Smooth muscle cell (in vitro differentiated cells): Measurements from ENCODE around the gene RARA. TPM values are rescaled to one million over a fixed set of nuclear protein-coding genes. Genes with fewer than 3 reads are reported as not detected.

ENCODE experiments used
- DNase-seq: peaks from one replicate; lab custom pipeline; 2025; ENCODE audit not compliant: unreplicated experiment; lab: John Stamatoyannopoulos, UW
- H2AFZ ChIP-seq: fragments of 200-600 bp; sonication (generic); 2 replicates; pipeline ENCODE4 v1.6.0; 2016; ENCODE audit warnings: antibody characterized with exemption, low read depth, mild to moderate bottlenecking
- H3F3A ChIP-seq: fragments of 200-600 bp; sonication (generic); 2 replicates; pipeline ENCODE4 v1.6.0; 2017; ENCODE audit warnings: antibody characterized with exemption, low read depth
- H3K27ac ChIP-seq: fragments of 200-600 bp; sonication (generic); 2 replicates; pipeline ENCODE4 v1.5.1; 2016; ENCODE audit warnings: low read depth, mild to moderate bottlenecking
- H3K27me3 ChIP-seq: fragments of 200-600 bp; sonication (generic); 2 replicates; pipeline ENCODE4 v1.6.1; 2016; ENCODE audit warnings: low read depth, mild to moderate bottlenecking
- H3K36me3 ChIP-seq: fragments of 200-600 bp; sonication (generic); 2 replicates; pipeline ENCODE4 v1.5.1; 2016; ENCODE audit warnings: low read depth
- H3K4me1 ChIP-seq: fragments of 200-600 bp; sonication (generic); 2 replicates; pipeline ENCODE4 v1.5.1; 2016; ENCODE audit warnings: low read depth
- H3K4me2 ChIP-seq: fragments of 200-600 bp; sonication (generic); 2 replicates; pipeline ENCODE4 v1.6.0; 2016; ENCODE audit warnings: mild to moderate bottlenecking
- H3K4me3 ChIP-seq: fragments of 200-600 bp; sonication (generic); 2 replicates; pipeline ENCODE4 v1.5.1; 2016; ENCODE audit warnings: mild to moderate bottlenecking
- H3K79me2 ChIP-seq: fragments of 200-600 bp; sonication (generic); 2 replicates; pipeline ENCODE4 v1.6.0; 2016; ENCODE audit warnings: low read depth, mild to moderate bottlenecking
- H3K9ac ChIP-seq: fragments of 200-600 bp; sonication (generic); 2 replicates; pipeline ENCODE4 v1.6.0; 2016; ENCODE audit warnings: low read depth
- H3K9me3 ChIP-seq: fragments of 200-600 bp; sonication (generic); replicated peaks from 2 replicates; pipeline ENCODE4 v1.5.1; 2016; ENCODE audit warnings: low read depth
- H4K20me1 ChIP-seq: fragments of 200-600 bp; sonication (generic); 2 replicates; pipeline ENCODE4 v1.6.0; 2016; ENCODE audit warnings: low read depth
- WGBS: methylation state at CpG from one replicate; pipeline ENCODE4 v1.1.7; 2016; ENCODE audit warnings: low lambda C conversion rate; 5-methylcytosine and 5-hydroxymethylcytosine counted together
- polyA plus RNA-seq: library from polyadenylated mRNA; unstranded; fragments of >200 nt; fragmentation: Nextera tagmentation; extraction: Ambion mirVana; gene quantifications from 2 replicates; pipeline ENCODE4 v1.2.1, GENCODE V29; 2016
- total RNA-seq: library from RNA; depleted of rRNA; stranded (reverse); fragments of >200 nt; gene quantifications from 2 replicates; pipeline ENCODE4 v1.2.3, GENCODE V29; 2014
- TF ChIP-seq, protein P1 (sequence below): fragments of 200-600 bp; sonication (generic); IDR thresholded peaks from 2 replicates; pipeline ENCODE4 v1.5.1; 2017; ENCODE audit warnings: borderline replicate concordance, mild to moderate bottlenecking, antibody characterized with exemption; ENCODE audit not compliant: insufficient read depth, poor library complexity, severe bottlenecking

The RARA gene
- total and polyA plus RNA-seq, 2 experiments from 2014 or later: 22.1 to 22.5 TPM

GRCh38 chr17:40287494-40288369, 21.2 kb upstream of the RARA start, which contains the start of gene CDC6:
TSS of gene CDC6 (plus strand) at chr17:40287879. CDS start at chr17:40289421, 1,542 bp downstream.
- under 1% methylated on average over 47 of the region's 47 CpGs for WGBS
- no peaks in the 10 kb centered on the region for H3K36me3 ChIP-seq
- peak within 1 kb of the TSS; percentile 46 for H2AFZ ChIP-seq
- H3K4me3 ChIP-seq: peak within 1 kb of the TSS; percentile 66
- no peaks in the 10 kb centered on the region for H3K27me3 ChIP-seq
- peak within 1 kb of the TSS; percentile 65 for H3K9ac ChIP-seq
- DNase-seq: peak; percentile 88
- TF ChIP-seq, protein P1, sequence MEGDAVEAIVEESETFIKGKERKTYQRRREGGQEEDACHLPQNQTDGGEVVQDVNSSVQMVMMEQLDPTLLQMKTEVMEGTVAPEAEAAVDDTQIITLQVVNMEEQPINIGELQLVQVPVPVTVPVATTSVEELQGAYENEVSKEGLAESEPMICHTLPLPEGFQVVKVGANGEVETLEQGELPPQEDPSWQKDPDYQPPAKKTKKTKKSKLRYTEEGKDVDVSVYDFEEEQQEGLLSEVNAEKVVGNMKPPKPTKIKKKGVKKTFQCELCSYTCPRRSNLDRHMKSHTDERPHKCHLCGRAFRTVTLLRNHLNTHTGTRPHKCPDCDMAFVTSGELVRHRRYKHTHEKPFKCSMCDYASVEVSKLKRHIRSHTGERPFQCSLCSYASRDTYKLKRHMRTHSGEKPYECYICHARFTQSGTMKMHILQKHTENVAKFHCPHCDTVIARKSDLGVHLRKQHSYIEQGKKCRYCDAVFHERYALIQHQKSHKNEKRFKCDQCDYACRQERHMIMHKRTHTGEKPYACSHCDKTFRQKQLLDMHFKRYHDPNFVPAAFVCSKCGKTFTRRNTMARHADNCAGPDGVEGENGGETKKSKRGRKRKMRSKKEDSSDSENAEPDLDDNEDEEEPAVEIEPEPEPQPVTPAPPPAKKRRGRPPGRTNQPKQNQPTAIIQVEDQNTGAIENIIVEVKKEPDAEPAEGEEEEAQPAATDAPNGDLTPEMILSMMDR: no peak
- H3K9me3 ChIP-seq: no peaks in the 10 kb centered on the region
- peak within 1 kb of the TSS; percentile 30 for H3K27ac ChIP-seq
- peaks cover 7% of the 10 kb centered on the region for H3K79me2 ChIP-seq
- H3K4me2 ChIP-seq: peak within 1 kb of the TSS; percentile 95
- peaks cover 4% of the 10 kb centered on the region for H3K4me1 ChIP-seq
- H3F3A ChIP-seq: peaks cover 14% of the 10 kb centered on the region
- peaks cover 10% of the 10 kb centered on the region for H4K20me1 ChIP-seq

DNA sequence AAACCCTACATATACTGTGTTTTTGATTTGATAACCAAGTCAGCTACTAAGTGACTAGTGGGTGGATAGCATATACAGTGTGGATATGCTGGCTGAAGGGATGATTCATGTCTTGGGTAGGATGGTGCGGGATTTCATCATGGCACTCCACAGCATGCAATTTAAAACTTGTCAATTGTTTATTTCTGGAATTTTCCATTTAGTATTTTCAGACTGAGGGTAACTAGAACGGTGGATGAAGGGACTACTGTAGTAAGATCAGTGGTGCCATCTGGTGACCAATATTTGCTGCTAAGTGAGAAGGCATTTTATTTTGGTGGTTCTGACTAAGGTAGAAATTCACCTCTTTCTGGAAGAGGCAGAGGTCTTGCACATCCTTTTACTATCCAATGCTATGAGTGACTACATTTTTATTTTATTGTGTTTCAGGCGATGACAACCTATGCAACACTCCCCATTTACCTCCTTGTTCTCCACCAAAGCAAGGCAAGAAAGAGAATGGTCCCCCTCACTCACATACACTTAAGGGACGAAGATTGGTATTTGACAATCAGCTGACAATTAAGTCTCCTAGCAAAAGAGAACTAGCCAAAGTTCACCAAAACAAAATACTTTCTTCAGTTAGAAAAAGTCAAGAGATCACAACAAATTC, 18.2 kb upstream of the RARA start:
- Histone ChIP-seq H3K27me3 (no peaks in the 10 kb centered on the region), H2AFZ (no peak overlapping the region), H4K20me1 (no peaks in the 10 kb centered on the region), H3K79me2 (peaks cover 7% of the 10 kb centered on the region), H3K9me3 (no peaks in the 10 kb centered on the region), H3K9ac (no peak overlapping the region), H3K4me1 (peaks cover 10% of the 10 kb centered on the region), H3K27ac (peak overlapping the region; percentile 18), H3K4me2 (peak overlapping the region; percentile 5), H3F3A (no peaks in the 10 kb centered on the region), H3K36me3 (no peaks in the 10 kb centered on the region), H3K4me3 (no peak overlapping the region)
- TF ChIP-seq, protein P1: peak; percentile 62
- DNase-seq: no peak
- 54% methylated on average over 4 of the region's 4 CpGs for WGBS

- Histone ChIP-seq H3K27me3 (no peaks in the 10 kb centered on the region), H3K79me2 (peaks cover 7% of the 10 kb centered on the region), H3K9ac (no peak overlapping the region), H2AFZ (no peak overlapping the region), H3K27ac (no peak overlapping the region), H3K36me3 (no peaks in the 10 kb centered on the region), H3K9me3 (no peaks in the 10 kb centered on the region), H3K4me2 (no peak overlapping the region), H3K4me3 (no peak overlapping the region), H4K20me1 (no peaks in the 10 kb centered on the region), H3K4me1 (peaks cover 11% of the 10 kb centered on the region), H3F3A (no peaks in the 10 kb centered on the region)
- TF ChIP-seq, protein P1: no peak
- WGBS: 97% methylated on average over 2 of the region's 2 CpGs
- no peak for DNase-seq
Measured at GRCh38 chr17:40291281-40291664, 17.7 kb upstream of the RARA start.
